ENCODE measurements around the gene TREM1.
A peak's percentile ranks its signal among the peaks of the same experiment; 100 is the strongest.
"Not testable (repeated sequence)": the region's sequence is repeated elsewhere in the genome, so short reads cannot be mapped to it uniquely, and the experiment has no call there.

Gene TREM1

DNA sequence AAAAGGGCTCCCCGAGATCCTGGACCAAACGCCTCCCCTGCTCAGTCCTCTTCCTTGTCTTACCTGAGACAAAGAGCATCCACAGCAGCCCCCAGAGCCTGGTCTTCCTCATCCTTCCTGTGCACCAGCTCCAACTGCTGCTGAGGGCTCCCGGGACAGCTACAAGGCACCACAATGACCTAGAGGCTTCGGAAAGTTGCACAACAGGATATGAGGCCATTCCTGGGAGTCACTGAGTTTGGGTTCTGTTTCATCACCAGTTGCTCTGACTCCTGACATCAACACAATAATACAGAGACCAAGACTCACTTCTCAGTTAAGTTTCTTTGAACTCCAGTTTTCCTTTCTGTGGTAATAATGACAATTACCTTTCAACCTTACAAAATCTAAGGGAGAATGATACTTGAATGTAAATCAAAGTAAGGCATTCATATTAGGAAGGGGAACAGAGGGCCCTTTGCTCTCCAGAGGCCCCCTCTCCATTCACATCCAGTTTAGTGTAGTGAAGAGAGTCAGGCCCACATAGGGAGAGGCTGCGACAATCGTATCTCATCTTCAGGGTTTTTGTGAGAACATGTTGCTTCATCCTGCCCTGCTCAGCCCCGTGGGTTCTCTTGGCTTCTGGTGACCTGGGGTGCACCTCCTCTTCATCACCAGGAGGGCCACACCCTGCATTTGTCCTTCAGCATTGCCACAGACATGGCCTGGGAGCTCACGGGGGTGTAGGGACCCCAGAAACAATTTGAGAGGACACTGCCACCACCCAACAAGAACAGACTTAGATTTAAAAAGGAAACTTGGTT lies at the start of gene TREM1:
Gene TREM1 (minus strand): TSS at position 139 of the 803 bp plus-strand sequence. CDS start 27 bp downstream, at position 112.
- peak; percentile 91 for DNase-seq

DNA sequence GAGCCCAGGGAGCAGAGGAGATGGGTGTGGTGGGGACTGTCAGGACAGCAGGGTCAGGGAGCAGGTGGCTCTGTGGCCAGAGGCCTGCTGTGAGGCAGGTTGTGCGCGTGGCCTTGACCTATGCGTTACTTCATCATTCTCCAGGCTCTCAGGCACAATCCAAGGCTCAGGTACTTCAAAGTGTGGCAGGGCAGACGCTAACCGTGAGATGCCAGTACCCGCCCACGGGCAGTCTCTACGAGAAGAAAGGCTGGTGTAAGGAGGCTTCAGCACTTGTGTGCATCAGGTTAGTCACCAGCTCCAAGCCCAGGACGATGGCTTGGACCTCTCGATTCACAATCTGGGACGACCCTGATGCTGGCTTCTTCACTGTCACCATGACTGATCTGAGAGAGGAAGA lies 49.5 kb upstream of the TREM1 start:
- DNase-seq = no peak

DNA sequence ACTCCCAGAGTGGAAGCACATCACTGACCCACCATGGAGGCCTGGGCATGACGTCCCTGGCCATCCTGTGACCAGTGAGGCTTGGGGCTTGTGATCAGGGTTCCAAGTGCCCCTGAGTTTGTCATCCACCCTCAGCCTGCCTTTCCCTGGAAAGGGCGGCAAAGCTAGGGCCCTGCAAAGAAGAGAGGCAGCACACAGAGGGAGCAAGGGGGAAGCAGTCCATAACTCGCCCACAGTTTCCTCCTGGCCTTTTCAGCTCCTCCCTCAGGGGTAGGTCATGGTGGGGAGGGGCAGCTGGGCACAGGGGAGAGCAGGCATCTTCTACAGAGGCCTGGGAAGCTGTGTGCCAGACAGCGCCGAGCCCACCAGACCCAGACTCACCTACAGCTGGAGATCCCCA lies 48.8 kb upstream of the TREM1 start, which contains the start of gene NCR2:
Gene NCR2 (plus strand): TSS at position 313 of the 400 bp plus-strand sequence. CDS start 269 bp downstream, outside the sequence.
- no peak for DNase-seq

DNA sequence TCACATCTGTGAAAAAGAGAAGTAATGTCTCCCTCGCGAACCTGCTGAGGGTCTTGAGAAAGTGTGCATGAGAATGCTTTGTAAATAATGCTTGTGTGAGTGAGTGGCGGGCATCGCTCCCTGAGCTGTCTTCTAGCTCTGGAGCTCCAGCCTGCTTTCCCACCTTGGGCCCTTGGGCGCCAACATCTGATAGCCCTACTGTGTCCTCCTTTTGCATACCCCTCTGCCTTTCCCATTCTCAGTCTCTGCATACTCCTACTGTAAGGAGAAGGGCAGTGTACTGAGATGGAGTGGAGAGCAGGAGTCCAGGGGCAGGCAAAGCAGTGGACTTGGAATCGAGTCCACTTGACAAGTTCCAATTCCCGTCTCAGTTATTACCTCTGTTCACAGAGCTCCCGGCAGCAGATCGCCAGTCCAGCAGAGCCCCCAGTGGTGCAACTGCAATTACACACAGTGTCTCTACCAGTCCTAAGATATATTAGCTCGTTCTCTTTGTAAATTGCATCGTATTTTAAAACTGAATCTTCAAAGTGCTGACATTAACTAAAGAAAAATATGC lies 48.1 kb upstream of the TREM1 start:
- no peak for DNase-seq

DNA sequence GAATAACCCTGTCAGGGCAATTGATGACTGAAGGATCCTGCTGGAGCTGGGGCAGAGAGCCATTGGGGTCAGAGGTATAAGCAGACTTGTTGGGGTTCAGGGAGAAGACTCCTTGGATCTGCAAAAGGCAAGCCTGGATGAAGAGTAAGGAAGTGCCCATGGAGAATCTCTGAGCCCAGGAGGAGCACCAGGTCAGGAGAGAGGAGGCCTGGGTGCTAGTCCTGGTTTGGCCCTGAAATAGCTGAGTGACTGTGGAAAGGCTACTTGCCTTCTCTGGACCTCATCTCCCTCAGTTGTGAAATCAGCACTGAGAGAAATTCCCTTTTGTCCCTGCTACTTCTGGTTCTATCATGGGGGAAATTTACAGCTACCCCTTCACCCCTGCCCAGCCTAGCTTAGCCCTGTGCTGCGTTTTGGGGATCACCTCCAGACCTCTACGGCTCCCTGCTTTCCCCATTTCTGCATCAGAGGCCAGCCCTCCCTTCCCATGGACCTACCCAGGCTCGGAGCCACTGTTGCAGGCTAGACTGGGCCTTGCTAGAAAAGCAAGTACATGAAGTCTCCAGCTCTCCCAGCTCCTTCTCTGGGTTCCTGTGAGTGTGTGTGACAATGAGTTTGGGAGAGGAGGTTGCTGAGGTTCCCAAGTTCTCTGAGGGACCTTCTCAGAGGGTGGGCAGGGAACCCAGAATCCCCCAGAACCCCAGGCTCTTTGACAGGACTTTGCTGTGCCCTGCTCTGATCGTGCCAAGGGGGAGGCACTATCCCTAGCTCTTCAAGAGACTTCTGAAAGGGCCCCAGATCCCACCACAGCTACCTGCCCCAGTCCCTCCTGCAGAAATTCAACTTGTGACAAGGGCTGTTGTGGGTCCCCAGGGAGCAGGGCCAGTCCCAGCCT lies 46.6 kb upstream of the TREM1 start:
- no peak for DNase-seq

DNA sequence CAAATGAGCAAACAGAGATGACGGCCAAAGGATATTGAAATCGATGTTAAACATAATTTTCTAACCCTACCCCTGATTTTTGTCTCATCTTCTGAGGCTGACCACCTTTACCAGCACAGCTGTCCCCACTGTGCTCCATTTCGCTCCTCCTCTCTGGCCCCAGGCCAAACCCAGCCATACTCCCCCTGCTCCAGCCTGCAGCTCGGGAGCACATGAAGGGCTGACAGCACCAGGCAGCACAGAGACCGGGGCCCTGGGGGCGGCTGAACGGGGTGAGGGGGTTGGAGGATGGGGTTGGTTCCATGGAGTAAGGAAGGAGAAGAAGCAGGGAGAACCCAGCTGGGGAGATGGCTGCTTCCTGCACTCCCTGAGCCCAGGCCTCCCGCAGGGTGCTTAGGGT lies 45.8 kb upstream of the TREM1 start:
- no peak for DNase-seq

DNA sequence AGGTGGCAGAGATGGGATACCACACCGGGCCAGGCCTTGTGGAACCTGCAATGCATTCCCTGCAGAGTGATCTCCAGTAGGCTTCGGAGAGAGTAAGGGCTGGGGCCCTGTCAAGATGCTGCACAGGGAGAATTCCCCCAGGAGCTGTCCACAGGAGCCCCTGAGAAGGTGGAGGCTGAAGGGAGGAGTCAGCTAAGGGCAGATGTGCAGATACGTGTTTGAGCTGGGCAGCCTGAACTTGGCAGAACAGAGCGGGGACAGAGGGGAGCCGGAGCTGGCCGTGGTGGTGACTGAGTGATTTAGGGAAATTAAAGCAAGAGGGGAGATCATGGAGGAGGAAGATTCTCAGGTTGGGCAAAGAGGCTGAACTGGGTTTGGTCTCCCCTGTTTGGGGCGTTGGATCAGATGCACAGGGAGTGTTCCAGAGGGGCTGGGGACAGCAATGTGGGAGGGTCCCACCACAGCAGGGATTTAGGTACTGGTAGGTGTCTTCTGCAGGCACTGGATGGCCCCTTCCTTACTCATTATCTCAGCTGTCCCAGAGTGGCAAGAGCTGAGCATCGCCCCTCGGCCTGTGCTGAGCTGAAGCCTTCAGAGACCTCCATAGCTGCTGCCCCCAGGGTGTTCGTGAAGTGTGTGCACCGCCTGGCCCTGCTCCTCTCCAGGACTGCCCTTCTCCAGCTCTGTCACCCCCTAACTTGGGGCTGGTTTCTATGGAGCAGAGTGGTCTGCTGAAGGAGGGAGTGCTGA lies 45.1 kb upstream of the TREM1 start:
- no peak for DNase-seq

DNA sequence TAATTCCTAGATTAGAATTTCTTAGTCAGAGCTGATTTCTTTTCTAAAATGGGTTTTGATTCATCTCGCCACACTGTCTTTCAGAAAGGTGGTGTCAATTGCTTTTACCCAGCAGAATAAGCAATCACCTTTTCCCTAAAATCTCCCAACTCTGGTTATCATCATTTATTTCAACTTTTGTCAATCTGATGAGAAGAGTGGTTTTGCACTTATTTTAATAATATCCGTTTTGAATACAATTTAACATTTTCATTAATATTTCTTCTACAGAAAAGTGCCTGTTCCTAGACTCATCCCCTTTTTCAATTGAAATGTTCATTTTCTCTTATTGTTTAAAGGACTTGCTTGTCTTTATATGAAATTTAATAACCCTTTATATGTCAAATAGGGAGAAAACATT lies 40.7 kb upstream of the TREM1 start:
- DNase-seq = no peak

DNA sequence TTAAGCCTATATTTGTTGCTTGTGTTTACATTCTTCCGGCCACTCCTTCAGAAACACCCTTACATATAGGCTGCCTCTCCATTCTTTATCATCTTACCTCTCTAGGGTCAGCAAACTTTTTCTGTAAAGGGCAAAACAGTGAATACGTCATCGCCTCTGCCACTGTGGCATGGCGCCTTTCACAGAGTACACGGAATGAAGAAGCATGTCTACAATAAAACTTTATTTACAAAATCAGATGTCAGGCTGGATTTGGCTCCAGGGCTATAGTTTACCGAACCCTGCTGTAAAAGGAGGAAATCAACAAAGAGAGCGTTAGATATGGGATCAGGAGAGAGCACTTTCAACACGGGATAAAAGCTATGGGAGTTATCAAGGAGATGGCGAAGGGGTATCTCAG lies 39.6 kb upstream of the TREM1 start:
- DNase-seq = no peak

DNA sequence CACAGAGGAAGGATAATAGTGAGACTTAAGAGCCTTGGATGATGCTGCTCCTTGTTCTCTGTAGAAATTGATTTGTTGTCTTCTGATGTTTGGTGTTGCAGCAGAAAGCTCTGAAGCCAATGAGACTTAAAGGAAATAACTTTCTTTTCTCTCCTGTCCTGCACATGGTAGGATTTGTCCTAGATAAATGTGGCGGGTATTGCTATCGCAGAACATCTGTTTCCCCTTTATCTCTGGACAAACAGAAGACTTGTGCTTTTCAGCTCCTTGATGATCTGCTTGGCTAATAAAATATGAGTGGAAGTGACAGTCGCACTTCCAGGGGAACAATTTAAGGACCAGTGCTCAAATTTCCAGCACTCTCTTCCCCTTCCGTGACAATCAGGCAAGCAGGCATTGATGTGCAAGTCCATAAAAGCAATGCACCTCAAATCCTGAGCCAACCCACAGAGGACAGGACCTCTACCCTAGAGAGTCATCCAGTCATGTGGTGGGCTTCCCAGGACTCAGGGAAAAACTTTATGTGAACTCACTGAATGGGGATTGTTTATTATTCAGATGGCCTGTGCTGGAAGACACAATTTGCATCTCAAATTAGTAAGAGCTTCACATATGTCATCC lies 39.1 kb upstream of the TREM1 start:
- DNase-seq = no peak

DNA sequence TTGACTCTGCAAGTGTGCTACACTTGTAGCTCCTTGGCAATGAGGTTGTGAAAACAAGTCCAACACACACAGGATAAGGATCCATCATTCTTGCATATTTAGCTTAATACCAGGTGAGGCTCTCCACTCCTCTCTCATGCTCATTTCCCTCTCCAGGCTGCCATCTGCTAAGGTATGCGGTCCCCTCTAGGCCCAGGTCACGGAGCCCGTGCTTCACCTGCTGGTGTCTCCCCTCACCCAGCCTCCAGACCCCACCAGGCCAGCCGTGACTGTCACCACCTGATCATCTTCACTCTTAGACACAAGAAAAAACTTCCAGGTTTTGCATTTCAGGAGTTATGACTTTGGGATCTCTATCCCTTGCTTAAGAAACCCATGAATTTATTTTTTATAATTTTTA lies 34.7 kb upstream of the TREM1 start:
- no peak for DNase-seq

DNA sequence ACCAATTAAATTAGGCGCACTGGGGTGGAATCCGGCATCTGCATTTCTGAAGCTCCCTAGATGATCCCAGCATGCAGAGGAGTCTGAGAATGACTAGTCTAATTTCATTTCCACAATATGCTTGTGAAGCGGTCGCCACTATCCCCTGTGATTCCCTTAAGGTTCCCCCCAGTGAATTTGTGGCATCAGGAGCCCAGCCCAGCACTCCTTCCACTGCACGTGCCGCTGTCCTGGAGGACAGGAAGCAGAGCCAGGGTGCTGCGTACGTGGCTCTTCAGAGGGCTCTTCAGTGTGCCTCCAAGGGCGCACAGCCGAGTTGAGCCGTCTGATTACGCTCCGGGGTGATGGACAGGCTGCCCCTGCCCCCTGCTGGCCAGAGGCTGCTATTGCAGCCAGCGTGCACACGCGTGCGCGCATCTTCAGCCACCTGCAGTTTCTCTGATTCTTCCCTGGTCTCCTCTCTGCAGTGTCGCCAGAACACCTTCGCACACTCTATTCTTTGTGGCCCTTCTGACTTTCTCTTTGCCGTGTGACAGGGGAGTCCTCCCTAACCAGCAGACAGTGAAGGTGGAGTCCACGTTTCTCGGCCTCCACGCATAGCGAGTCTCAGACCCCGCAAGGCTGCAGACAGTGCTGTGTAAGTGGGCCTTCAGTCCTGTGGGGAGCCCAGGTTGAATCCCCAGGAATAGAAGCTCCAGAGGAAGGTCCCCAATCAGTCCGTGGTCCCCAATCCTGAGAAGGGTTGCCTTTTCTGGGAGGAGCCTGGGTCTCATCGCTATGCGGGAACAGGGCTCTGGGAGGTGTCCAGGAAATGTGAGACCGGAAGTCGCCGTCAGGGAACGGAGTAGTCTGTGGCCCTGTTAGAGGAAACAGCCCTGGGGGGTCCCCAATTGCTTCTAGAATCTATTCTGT lies 32.4 kb upstream of the TREM1 start:
- peak; percentile 50 for DNase-seq

DNA sequence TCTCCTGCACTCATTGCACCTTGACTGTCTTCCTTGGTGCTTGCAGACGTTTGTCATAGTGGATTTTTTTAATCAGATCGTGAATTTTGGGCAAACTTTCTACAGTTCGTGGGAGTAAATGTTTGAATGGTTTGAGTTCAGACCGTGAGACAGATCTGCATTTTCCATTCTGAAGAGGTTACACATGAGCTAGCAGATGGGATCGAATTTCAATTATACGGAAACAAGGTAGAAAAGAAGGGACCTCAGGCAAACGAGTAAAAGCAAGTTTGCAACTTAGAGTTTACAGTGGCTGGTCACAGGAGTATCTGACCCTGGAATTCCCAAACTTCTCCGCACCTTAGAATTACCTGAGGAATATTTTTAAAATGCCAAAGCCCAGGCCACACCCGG lies 31.8 kb upstream of the TREM1 start:
- DNase-seq = no peak

DNA sequence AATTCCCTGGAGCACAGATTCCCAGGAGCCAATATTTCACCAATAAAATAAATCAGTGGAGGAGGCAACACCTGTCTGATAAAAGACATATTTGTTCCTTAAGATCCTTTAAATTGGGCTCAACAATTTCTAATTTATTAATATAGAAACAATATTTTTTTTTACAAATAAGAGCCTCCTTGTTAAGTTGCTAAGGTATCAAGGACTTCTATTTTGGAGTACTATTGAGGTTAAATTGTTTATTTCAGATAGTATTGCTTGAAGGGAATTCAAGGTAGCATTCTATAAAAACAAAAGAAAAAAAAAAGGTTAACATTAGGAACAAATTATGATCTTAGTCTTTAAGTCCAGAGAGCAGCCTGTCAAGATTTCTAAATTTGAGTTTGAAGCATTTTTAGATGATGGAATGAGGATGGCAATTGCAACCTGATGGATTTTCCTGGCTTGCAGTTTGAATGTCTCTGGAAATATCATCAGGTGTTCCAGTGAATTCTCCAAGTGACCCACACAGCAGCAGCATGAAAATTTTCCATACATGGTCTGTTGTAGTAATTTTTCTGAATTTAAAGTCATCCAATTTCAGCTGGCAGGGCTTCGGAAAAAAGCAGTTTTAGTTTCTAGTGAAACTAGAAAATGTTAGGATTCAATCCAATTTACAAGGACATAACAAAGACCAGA lies 29.6 kb upstream of the TREM1 start:
- no peak for DNase-seq

DNA sequence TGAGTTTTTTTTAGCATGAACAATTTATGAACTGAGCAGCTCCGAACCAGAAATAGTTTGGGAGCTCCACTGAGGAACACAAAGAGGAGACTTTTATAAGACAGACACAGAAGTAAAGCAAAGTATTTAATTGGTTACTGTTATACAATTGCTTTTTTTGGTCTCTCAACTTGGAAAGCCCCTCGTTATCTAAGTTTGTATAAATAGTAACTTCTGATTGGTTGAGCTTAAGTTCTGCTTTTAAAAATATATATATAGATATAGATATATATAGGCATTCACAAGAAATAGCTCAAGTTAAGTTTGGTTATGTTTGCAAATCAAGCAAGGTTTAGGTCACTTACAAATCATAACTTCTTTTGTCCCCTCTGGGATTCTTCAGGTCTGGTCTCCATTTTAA lies 28.7 kb upstream of the TREM1 start:
- no peak for DNase-seq

DNA sequence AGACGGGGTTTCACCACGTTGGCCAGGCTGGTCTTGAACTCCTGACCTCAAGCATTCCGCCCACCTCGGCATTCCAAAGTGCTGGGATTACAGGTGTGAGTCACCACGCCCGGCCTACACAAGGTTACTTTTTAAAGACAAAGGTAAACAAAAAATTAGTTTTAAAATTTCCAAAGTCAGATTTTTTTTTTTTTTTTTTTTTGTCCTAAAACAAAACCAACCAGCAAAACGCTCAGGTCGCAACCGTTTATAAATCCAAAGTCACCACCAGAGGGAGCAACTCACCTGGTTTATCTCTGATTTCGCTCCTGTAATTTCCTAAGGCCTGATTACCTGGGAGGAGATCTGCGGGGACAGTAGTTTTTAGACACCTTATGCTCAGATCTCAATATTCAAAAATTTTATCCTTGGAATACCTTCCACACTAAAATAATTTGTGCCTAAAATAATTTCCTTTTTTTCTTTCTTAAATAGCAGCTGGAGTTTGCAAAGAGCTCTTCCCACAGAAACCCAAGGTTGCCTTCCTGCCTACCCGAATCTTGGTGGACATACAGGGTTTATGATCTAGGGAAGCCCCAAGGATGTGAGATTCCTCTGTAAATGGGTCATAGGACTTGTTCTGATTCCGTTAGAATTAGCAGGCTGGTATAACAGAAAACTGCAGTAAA lies 19.8 kb upstream of the TREM1 start:
- DNase-seq = no peak

DNA sequence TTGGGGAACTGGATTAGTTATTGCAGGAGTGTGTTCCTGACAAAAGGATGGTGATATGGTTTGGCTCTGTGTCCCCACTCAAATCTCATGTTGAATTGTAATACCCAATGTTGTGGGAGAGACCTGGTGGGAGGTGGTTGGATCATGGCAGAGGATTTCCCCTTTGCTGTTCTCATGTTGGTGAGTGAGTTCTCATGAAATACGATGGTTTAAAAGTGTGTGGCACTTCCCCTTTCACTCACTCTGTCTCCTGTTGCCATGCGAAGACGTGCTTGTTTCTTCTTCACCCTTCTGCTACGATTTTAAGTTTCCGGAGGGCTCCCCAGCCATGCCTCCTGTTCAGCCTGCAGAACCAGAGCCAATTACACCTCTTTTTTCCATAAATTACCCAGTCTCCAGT lies 16.2 kb upstream of the TREM1 start:
- DNase-seq = peak; percentile 20

DNA sequence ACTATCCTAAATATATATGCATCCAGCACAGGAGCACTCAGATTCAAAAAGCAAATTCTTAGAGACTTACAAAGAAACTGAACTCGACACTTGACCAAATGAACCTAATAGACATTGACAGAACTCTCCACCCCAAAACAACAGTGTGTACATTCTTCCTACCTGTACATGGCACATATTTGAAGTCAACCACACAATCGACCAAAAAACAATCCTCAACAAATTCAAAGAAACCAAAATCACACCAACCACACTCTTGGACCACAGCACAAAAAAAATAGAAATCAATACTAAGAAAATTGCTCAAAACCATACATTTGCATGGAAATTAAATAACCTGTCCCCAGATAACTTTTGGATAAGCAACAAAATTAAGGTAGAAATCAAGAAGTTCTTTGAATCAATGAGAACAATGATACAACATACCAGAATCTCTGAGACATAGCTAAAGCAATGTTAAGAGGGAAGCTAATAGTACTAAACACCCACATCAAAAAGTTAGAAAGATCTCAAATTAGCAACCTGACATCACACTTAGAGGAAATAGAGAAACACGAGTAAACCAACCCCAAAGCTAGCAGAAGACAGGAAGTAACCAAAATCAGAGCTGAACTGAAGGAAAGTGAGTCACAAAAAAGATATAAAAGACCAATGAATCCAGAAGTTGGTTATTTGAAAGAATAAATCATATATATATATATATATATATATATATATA lies 12.5 kb upstream of the TREM1 start:
- no peak for DNase-seq

DNA sequence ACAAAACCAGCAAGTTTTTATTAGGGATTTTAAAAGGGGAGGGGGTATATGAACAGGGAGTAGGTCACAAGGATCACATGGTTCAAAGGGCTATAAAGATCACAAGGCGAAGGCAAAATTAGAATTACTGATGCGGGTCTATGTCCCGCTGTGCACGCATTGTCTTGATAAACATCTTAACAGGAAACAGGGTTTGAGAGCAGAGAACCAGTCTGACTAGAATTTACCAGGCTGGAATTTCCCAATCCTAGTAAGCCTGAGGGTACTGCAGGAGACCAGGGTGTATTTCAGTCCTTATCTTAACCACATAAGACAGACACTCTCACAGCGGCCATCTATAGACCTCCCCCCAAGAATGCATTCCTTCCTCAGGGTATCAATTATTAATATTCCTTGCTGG lies 10.8 kb upstream of the TREM1 start:
- DNase-seq = not testable (repeated sequence)
